Adrenal gland (tissue), 5 donors: ENCODE data around the gene BBLN.

Source experiments
- POLR2A ChIP-seq, 2 donors: fragments of 450-650 bp; IDR thresholded peaks; one replicate each; pipeline ENCODE4 v1.6.1; 2017; ENCODE audit warnings: antibody characterized with exemption in 2 of 2, mild to moderate bottlenecking in 2 of 2, moderate library complexity in 1 of 2
- TF ChIP-seq, protein P1 (sequence below), 6 experiments: fragments of 450-650 bp in 4 of 6; fragments of 200-600 bp in 2 of 6; sonication (generic) in 1 of 6; IDR thresholded peaks; 1 replicate in 5 of 6; 2 replicates in 1 of 6; pipeline versions ENCODE4 v1.5.1 to v1.8.0; 2016 to 2021; ENCODE audit warnings: antibody characterized with exemption in 6 of 6, mild to moderate bottlenecking in 2 of 6, moderate library complexity in 1 of 6
- donor health status: DM: no; HTN: no; CAD: no.

DNA sequence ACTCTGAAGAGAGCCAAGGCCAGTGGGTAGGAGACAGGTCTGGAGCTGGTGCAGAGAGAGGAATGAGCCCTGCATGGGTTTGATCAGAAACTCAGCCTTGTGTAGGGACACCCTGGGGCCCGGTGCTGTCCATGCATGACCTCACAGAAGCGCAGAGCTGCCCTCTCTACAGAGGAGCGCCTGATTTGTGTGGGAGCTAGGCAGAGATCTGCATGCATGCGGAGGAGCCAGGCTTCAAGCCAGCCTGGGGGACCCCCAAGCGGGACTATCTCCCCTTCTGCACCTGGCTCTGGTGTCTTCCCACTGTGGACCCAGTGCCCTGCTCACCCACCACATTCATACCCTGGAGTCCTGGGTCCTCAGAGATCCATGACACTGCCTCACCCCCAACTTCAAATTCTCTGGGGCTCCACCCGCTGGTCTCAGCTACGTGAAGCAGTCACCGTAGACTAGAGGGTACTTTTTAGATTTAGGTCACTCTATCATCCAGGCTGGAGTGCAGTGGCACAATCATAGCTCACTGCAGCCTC, 13.4 kb upstream of the BBLN start:
- no peak for TF ChIP-seq POLR2A (IDR thresholded peaks at IDR 0.05)
- TF ChIP-seq, protein P1, sequence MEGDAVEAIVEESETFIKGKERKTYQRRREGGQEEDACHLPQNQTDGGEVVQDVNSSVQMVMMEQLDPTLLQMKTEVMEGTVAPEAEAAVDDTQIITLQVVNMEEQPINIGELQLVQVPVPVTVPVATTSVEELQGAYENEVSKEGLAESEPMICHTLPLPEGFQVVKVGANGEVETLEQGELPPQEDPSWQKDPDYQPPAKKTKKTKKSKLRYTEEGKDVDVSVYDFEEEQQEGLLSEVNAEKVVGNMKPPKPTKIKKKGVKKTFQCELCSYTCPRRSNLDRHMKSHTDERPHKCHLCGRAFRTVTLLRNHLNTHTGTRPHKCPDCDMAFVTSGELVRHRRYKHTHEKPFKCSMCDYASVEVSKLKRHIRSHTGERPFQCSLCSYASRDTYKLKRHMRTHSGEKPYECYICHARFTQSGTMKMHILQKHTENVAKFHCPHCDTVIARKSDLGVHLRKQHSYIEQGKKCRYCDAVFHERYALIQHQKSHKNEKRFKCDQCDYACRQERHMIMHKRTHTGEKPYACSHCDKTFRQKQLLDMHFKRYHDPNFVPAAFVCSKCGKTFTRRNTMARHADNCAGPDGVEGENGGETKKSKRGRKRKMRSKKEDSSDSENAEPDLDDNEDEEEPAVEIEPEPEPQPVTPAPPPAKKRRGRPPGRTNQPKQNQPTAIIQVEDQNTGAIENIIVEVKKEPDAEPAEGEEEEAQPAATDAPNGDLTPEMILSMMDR (IDR thresholded peaks at IDR 0.05), result no peak
